Calu3 (cell line): ENCODE results near the gene CHMP5. TPM values are rescaled to one million over a fixed set of nuclear protein-coding genes. Genes with fewer than 3 reads are reported as not detected.

Experiments
- Bru-seq: library from RNA; stranded (reverse); fragments of 400-500 nt; gene quantifications from one replicate; lab custom pipeline; 2021; lab: Mats Ljungman, UMichigan
- BruChase-seq, 2 experiments: library from RNA; stranded (reverse); fragments of 400-500 nt; gene quantifications; one replicate each; lab custom pipeline; 2021; lab: Mats Ljungman, UMichigan
- BruUV-seq: library from RNA; stranded (reverse); fragments of 400-500 nt; replicated peaks from 2 replicates; lab custom pipeline; 2021; lab: Mats Ljungman, UMichigan
- CTCF ChIA-PET: fragments of 300-600 bp; sonication (Branson Sonifier 250); formaldehyde crosslinking; loops from one replicate; lab custom pipeline; 2022; ENCODE audit warnings: antibody characterized with exemption; lab: Charles Lee
- DNase-seq: peaks from one replicate; pipeline ENCODE4 v3.0.0; 2022
- H3K27ac Mint-ChIP-seq: one replicate; pipeline ENCODE4 v1.8.0; 2022; ENCODE audit warnings: mixed read lengths; ENCODE audit not compliant: unreplicated experiment
- H3K27me3 Mint-ChIP-seq: one replicate; pipeline ENCODE4 v1.8.0; 2022; ENCODE audit warnings: mixed read lengths; ENCODE audit not compliant: unreplicated experiment
- H3K36me3 Mint-ChIP-seq: one replicate; pipeline ENCODE4 v1.8.0; 2022; ENCODE audit warnings: mild to moderate bottlenecking, moderate library complexity, mixed read lengths; ENCODE audit not compliant: insufficient read depth, unreplicated experiment
- H3K4me1 Mint-ChIP-seq: one replicate; pipeline ENCODE4 v1.8.0; 2022; ENCODE audit warnings: mild to moderate bottlenecking, low read depth, mixed read lengths; ENCODE audit not compliant: unreplicated experiment
- H3K4me3 Mint-ChIP-seq: one replicate; pipeline ENCODE4 v1.8.0; 2022; ENCODE audit warnings: mild to moderate bottlenecking, low read depth, moderate library complexity, mixed read lengths; ENCODE audit not compliant: unreplicated experiment
- H3K9me3 Mint-ChIP-seq: one replicate; pipeline ENCODE4 v1.8.0; 2022; ENCODE audit warnings: low read depth, mixed read lengths; ENCODE audit not compliant: unreplicated experiment
- intact Hi-C: fragments of 100-400 bp; cut with micrococcal nuclease; formaldehyde crosslinking; loops from one replicate; pipeline ENCODE4 v1.10.0; 2022; ENCODE audit not compliant: unreplicated experiment
- long read RNA-seq: library from polyadenylated mRNA; stranded (forward); transcript quantifications from one replicate; pipeline ENCODE4 v2.0.0, GENCODE V29; 2022
- total RNA-seq: library from RNA; stranded (reverse); gene quantifications from 2 replicates; pipeline ENCODE4 v1.2.3, GENCODE V29; 2022
- TF ChIP-seq, protein P1 (sequence below): fragments of 200-600 bp; IDR thresholded peaks from one replicate; pipeline ENCODE4 v1.8.0; 2022; ENCODE audit warnings: antibody characterized with exemption; ENCODE audit not compliant: unreplicated experiment

CHMP5 gene
- total RNA-seq, result 49.6 and 63.7 TPM in 2 replicates
- percentile 79 among the genes with signal in this experiment for Bru-seq, nascent RNA
- percentile 86 among the genes with signal in this experiment for BruChase-seq, experiment 1, labeled RNA remaining after a 6-hour chase
- percentile 75 among the genes with signal in this experiment for BruChase-seq, experiment 2, labeled RNA remaining after a 2-hour chase
- long read RNA-seq, transcript CHMP5-201 (8 exons, 1,477 nt), result major isoform, 233 of 250 reads
- long read RNA-seq, partial matches to known transcripts, result 6 of 250 reads
- long read RNA-seq, other reads (novel, unspliced or antisense), result 9 of 250 reads

DNA sequence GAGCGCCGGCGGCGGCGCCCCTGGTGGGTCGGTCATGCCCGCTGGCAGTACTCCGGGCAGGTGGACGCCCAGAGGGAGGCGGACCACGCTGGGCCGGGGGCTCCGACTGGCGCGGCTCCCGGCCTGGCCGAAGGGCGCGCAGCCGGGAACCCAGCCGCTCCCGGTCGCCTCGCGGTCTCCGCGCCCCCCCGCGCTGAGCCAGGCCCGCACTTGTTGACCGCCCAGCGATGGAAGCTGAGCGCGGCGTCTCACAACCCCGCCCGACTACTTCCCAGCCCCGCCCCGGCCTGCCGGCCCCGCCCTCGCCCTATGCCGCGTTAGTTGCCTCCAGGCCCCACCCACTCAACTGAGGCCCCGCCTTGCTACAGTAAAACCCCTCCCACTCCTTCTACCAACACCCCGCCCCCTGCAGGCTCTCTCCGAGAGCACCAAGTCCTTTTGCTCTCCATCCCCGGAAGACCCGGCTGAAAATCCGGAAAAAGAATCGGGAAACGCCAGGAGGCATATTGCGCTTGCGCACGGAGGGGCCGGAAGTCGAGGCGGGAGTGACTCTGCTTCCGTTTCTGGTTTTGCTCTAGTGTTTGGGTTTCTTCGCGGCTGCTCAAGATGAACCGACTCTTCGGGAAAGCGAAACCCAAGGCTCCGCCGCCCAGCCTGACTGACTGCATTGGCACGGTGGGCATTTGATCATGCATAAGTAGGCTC is at the start of gene CHMP5, which contains the start of gene BAG1:
Gene CHMP5 (plus strand): TSS at position 577 of the 705 bp plus-strand sequence. CDS start 30 bp downstream, at position 607.
Gene BAG1 (minus strand): TSS at position 236 of the 705 bp plus-strand sequence.
- TF ChIP-seq, protein P1, sequence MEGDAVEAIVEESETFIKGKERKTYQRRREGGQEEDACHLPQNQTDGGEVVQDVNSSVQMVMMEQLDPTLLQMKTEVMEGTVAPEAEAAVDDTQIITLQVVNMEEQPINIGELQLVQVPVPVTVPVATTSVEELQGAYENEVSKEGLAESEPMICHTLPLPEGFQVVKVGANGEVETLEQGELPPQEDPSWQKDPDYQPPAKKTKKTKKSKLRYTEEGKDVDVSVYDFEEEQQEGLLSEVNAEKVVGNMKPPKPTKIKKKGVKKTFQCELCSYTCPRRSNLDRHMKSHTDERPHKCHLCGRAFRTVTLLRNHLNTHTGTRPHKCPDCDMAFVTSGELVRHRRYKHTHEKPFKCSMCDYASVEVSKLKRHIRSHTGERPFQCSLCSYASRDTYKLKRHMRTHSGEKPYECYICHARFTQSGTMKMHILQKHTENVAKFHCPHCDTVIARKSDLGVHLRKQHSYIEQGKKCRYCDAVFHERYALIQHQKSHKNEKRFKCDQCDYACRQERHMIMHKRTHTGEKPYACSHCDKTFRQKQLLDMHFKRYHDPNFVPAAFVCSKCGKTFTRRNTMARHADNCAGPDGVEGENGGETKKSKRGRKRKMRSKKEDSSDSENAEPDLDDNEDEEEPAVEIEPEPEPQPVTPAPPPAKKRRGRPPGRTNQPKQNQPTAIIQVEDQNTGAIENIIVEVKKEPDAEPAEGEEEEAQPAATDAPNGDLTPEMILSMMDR, result no peak
- CTCF ChIA-PET, result interaction anchor here (0.7 to 1.1 kb wide), 3 partner anchors 25 to 246 kb away, joined by 3 to 6 read pairs (median 4); partner anchors contain the start of gene SPINK4
- H3K27me3 Mint-ChIP-seq, result no peaks in the 10 kb centered on the region
- H3K4me3 Mint-ChIP-seq, result peak within 1 kb of the TSS; percentile 85
- peaks cover 42% of the 10 kb centered on the region for H3K36me3 Mint-ChIP-seq
- peak within 1 kb of the TSS; percentile 86 for H3K27ac Mint-ChIP-seq
- no TSS peak for BruUV-seq
- intact Hi-C loops, result loop anchor here (1.0 kb wide), 1 partner anchor 35 kb away; no protein-coding TSS in a partner anchor
- peaks cover 32% of the 10 kb centered on the region for H3K4me1 Mint-ChIP-seq
- H3K9me3 Mint-ChIP-seq, result no peaks in the 10 kb centered on the region
- DNase-seq, result peak; percentile 97

DNA sequence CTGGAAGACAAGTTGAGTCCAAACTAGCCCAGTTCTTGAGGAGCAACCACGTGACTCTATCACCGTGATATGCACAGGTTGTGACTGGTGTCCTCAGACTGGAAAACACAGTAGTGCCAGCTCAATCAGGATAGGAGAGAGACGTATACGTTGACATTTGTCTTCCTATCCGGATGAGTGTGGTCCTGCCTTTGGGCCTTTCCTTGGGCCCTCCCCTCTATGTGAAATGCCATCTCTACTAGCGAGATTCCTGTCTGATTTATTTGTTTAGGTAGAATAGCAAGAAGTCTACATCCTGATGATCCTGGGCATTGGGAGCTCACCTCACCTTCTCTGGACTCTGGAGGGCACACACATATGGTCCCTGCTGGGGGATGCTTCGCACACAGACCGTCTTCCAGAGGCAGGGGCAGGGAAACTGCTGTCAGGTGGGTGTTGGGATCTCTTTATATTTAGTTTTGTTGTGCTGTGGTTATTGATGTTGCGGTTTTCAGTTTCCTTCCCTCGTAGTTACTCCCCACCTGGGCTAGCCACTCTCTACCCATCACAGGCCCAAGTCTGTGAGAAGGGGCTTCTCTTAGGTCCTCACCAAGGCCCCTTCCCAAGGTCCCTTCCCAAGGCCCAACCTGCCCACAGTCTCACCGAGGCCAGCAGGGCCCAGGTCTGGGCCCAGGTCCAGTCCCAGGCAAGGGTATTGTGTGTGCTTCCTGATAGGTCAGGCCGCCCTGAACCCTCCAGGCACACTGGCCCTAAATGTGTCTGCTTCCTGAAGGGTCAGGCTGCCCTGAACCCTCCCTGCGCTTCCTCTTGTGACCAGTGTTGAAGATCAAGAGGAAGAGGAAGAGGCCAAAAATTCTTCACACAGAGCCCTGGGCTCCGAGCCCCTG is 43.9 kb upstream of the CHMP5 start:
- H3K27me3 Mint-ChIP-seq, result no peaks in the 10 kb centered on the region
- BruUV-seq, result no TSS peak
- no peak for DNase-seq
- peaks cover 10% of the 10 kb centered on the region for H3K4me1 Mint-ChIP-seq
- CTCF ChIA-PET, result no interaction called here
- H3K36me3 Mint-ChIP-seq, result no peaks in the 10 kb centered on the region
- TF ChIP-seq, protein P1, result no peak
- intact Hi-C loops, result loop anchor here (5.0 kb wide), 1 partner anchor 59 kb away; no protein-coding TSS in a partner anchor
- no peak overlapping the region for H3K4me3 Mint-ChIP-seq
- H3K27ac Mint-ChIP-seq, result no peak overlapping the region
- H3K9me3 Mint-ChIP-seq, result no peaks in the 10 kb centered on the region

DNA sequence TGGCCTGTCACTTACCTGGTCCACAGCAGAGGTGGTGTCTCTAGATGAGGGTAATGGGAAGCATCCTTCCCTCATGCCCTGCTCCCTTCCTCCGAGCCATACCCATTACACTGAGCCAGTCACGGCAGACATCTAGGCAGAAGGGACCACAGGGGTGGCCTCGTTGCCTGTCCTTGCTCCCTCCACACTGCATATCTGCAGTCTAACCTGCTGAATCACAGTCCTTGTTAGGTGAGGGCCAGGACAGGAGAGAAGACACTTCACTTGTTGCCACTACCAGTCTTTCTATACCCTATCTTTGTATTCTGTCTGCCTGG is 43.3 kb upstream of the CHMP5 start:
- CTCF ChIA-PET, result no interaction called here
- H3K36me3 Mint-ChIP-seq, result no peaks in the 10 kb centered on the region
- no peak for DNase-seq
- no peak overlapping the region for H3K4me3 Mint-ChIP-seq
- no peaks in the 10 kb centered on the region for H3K27me3 Mint-ChIP-seq
- H3K27ac Mint-ChIP-seq, result no peak overlapping the region
- intact Hi-C loops, result loop anchor here (5.0 kb wide), 1 partner anchor 59 kb away; no protein-coding TSS in a partner anchor
- BruUV-seq, result no TSS peak
- peaks cover 12% of the 10 kb centered on the region for H3K4me1 Mint-ChIP-seq
- H3K9me3 Mint-ChIP-seq, result no peaks in the 10 kb centered on the region
- TF ChIP-seq, protein P1, result no peak

DNA sequence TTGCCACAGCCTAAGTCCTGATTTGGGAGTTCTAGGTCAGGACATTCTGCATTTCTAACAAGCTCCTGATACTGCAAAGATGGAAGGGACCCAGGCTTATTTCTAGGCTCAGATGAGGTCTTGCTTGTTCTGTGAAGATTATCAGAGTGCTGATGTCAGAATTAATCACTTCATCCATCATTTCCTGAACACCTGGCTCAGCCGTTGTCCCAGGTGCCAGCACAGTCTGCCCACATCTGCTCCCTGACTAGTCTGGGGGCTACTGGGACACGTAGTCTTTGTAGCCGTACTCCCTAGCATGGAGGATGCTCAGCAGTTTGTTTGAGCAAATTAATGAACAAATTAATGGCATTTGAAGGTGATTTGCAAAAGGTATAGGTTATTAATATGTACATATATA is 42.8 kb upstream of the CHMP5 start:
- DNase-seq, result no peak
- no peak overlapping the region for H3K27ac Mint-ChIP-seq

More for the DNA sequence above, 42.8 kb upstream of the CHMP5 start:
- BruUV-seq, result no TSS peak
- Mint-ChIP-seq H3K27me3 (no peaks in the 10 kb centered on the region), H3K4me3 (no peak overlapping the region), H3K4me1 (peaks cover 12% of the 10 kb centered on the region), H3K9me3 (no peaks in the 10 kb centered on the region), H3K36me3 (no peaks in the 10 kb centered on the region)
- TF ChIP-seq, protein P1, result no peak
- CTCF ChIA-PET, result no interaction called here
- intact Hi-C loops, result loop anchor here (5.0 kb wide), 1 partner anchor 60 kb away; no protein-coding TSS in a partner anchor
